Peyer's patch (tissue), 4 donors: ENCODE measurements around the gene MINDY4. TPM values are rescaled to one million over a fixed set of nuclear protein-coding genes. Genes with fewer than 3 reads are reported as not detected.

Source experiments
- DNase-seq, 3 donors: peaks; one replicate each; pipeline ENCODE4 v3.0.0-alpha.2; 2017 to 2019
- H3K27ac ChIP-seq, 4 donors: fragments of 200-600 bp; sonication (generic); one replicate each; pipeline ENCODE4 v1.5.1; 2016 to 2019
- H3K27me3 ChIP-seq, 2 donors: fragments of 200-600 bp; sonication (generic); one replicate each; pipeline ENCODE4 v1.5.1; 2019
- H3K36me3 ChIP-seq, 3 donors: fragments of 200-600 bp; sonication (generic); one replicate each; pipeline ENCODE4 v1.5.1; 2016 to 2019
- H3K4me1 ChIP-seq, 4 donors: fragments of 200-600 bp; sonication (generic); one replicate each; pipeline ENCODE4 v1.5.1; 2016 to 2019
- H3K4me3 ChIP-seq, 4 donors: fragments of 200-600 bp; sonication (generic); 1 replicate in 3 of 4; 2 replicates in 1 of 4; pipeline ENCODE4 v1.5.1; 2016 to 2019; ENCODE audit warnings: mild to moderate bottlenecking in 1 of 4
- H3K9me3 ChIP-seq, 4 donors: fragments of 200-600 bp; sonication (generic); one replicate each; pipeline ENCODE4 v1.5.1; 2016 to 2019; ENCODE audit warnings: mild to moderate bottlenecking in 1 of 4
- POLR2A ChIP-seq, 2 donors: fragments of 450-650 bp; IDR thresholded peaks; one replicate each; pipeline ENCODE4 v1.5.1; 2017; ENCODE audit warnings: antibody characterized with exemption in 2 of 2, mild to moderate bottlenecking in 2 of 2, moderate library complexity in 2 of 2
- total RNA-seq, 4 donors: library from RNA; depleted of rRNA; stranded (reverse); fragments of >200 nt; gene quantifications; one replicate each; pipeline ENCODE4 v1.1.0, GENCODE V29; 2016
- TF ChIP-seq, protein P1 (sequence below), 6 experiments: fragments of 450-650 bp in 4 of 6; fragments of 200-600 bp in 2 of 6; sonication (generic) in 1 of 6; IDR thresholded peaks; one replicate each; pipeline ENCODE4 v1.5.1; 2017 to 2019; ENCODE audit warnings: antibody characterized with exemption in 6 of 6, mild to moderate bottlenecking in 3 of 6, moderate library complexity in 1 of 6

Gene MINDY4
- total RNA-seq, 4 donors from 2014 or later: 3.9 to 19.8 (median 6.8) TPM

DNA sequence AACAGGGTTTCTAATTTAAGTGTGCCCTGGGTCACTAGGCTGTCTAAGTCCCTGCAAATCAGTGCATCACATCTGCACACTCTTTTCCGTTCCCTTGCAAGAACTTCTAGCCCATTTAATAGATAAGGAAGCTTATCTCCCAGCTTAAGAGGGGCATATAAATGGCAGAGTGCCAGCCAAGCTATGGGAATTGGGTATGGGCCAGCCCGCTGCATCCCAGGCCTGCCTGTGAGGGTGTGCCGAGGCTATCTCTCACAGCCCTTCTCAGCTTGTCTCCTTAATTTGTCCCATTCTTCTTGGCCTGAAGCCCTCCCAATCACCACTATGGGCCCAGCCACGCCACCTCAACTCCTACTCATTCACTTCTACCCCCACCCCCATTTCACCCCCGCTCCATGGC, 155.1 kb downstream of the MINDY4 start:
- H3K9me3 ChIP-seq: no peaks in the 10 kb centered on the region
- no peak overlapping the region for H3K27ac ChIP-seq
- H3K27me3 ChIP-seq: no peaks in the 10 kb centered on the region
- DNase-seq: peak in 2 of 3 donors; percentile 5 to 32
- peaks cover 0 to 3% (median 0%) of the 10 kb centered on the region in 4 donors for H3K4me1 ChIP-seq
- H3K36me3 ChIP-seq: peaks cover 0 to 19% (median 0%) of the 10 kb centered on the region in 3 donors
- no peak overlapping the region for H3K4me3 ChIP-seq
- TF ChIP-seq POLR2A (IDR thresholded peaks at IDR 0.05): no peak

DNA sequence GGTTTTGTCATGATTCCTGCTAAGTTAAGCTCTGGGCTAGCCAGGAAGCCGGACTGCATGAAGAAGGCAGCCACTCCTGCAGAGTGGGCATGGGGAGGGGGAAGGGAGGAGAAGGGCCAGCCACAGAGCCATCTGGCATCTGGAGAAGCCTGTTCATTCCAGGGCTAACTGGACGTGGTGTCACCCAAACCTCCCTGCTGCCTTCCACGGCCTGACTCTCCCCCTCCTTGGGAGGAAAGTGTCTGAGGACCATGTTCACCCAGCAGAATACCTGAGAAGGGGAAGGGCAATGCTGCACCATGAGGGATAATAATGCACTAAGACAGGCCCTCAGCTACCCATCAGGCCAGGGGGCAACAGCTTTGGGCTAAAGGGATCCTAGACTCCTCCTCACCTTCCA, 155.8 kb downstream of the MINDY4 start:
- H3K36me3 ChIP-seq: peaks cover 0 to 19% (median 0%) of the 10 kb centered on the region in 3 donors
- H3K9me3 ChIP-seq: no peaks in the 10 kb centered on the region
- no peak for TF ChIP-seq POLR2A (IDR thresholded peaks at IDR 0.05)
- TF ChIP-seq, protein P1, sequence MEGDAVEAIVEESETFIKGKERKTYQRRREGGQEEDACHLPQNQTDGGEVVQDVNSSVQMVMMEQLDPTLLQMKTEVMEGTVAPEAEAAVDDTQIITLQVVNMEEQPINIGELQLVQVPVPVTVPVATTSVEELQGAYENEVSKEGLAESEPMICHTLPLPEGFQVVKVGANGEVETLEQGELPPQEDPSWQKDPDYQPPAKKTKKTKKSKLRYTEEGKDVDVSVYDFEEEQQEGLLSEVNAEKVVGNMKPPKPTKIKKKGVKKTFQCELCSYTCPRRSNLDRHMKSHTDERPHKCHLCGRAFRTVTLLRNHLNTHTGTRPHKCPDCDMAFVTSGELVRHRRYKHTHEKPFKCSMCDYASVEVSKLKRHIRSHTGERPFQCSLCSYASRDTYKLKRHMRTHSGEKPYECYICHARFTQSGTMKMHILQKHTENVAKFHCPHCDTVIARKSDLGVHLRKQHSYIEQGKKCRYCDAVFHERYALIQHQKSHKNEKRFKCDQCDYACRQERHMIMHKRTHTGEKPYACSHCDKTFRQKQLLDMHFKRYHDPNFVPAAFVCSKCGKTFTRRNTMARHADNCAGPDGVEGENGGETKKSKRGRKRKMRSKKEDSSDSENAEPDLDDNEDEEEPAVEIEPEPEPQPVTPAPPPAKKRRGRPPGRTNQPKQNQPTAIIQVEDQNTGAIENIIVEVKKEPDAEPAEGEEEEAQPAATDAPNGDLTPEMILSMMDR (IDR thresholded peaks at IDR 0.05): no peak
- H3K27me3 ChIP-seq: no peaks in the 10 kb centered on the region
- no peaks in the 10 kb centered on the region for H3K4me1 ChIP-seq
- DNase-seq: peak in 2 of 3 donors; percentile 8 to 21
- H3K4me3 ChIP-seq: no peak overlapping the region
- H3K27ac ChIP-seq: no peak overlapping the region

GRCh38 chr7:30927559-30927958, 156.3 kb downstream of the MINDY4 start:
- no peak for TF ChIP-seq POLR2A (IDR thresholded peaks at IDR 0.05)
- TF ChIP-seq, protein P1 (IDR thresholded peaks at IDR 0.05): no peak
- no peaks in the 10 kb centered on the region for H3K27me3 ChIP-seq
- no peaks in the 10 kb centered on the region for H3K4me1 ChIP-seq
- DNase-seq: peak in 1 of 3 donors; percentile 4
- no peak overlapping the region for H3K4me3 ChIP-seq
- H3K9me3 ChIP-seq: no peaks in the 10 kb centered on the region
- no peak overlapping the region for H3K27ac ChIP-seq
- peaks cover 0 to 18% (median 0%) of the 10 kb centered on the region in 3 donors for H3K36me3 ChIP-seq

DNA sequence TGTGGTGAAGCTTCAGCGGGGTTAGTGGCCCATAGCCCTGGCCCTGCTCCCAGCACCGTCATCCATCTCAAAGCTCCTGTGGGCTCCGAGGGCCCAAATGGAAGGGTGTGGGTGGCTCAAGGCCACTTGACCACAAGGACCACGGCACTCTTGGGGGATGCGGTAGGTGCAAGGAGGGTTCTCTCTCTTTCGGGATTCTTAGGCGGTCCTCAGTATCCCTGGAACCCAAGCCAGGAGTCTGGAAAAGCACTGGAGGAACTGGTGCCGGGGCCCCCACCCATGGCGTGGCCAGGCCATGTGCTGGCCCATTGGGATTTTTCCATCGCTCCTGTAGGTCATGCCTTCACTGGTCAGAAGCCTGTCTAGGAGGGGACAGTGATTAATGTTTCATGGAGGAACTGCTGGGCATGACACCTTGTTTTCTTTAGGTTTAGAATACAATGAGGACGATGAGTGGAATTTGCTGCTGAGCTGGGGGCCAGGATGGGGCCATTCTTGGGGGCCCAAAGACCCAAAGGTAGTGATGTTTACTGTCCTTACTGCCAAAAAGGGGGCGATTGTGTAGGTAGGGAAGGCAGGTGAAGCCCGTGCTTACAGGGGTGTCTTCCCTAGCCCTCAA, 157.1 kb downstream of the MINDY4 start:
- DNase-seq: peak in 1 of 3 donors; percentile 6
- Histone ChIP-seq H3K36me3 (peaks cover 0 to 10% (median 0%) of the 10 kb centered on the region in 3 donors), H3K9me3 (no peaks in the 10 kb centered on the region), H3K27me3 (no peaks in the 10 kb centered on the region), H3K4me1 (no peaks in the 10 kb centered on the region), H3K27ac (no peak overlapping the region), H3K4me3 (no peak overlapping the region)
- TF ChIP-seq, protein P1 (IDR thresholded peaks at IDR 0.05): no peak
- TF ChIP-seq POLR2A (IDR thresholded peaks at IDR 0.05): no peak

GRCh38 chr7:30929686-30930085, 158.5 kb downstream of the MINDY4 start:
- no peak for TF ChIP-seq POLR2A (IDR thresholded peaks at IDR 0.05)
- TF ChIP-seq, protein P1 (IDR thresholded peaks at IDR 0.05): no peak
- Histone ChIP-seq H3K36me3 (peaks cover 0 to 3% (median 0%) of the 10 kb centered on the region in 3 donors), H3K27ac (no peak overlapping the region), H3K9me3 (no peaks in the 10 kb centered on the region), H3K27me3 (no peaks in the 10 kb centered on the region), H3K4me1 (no peaks in the 10 kb centered on the region), H3K4me3 (no peak overlapping the region)
- DNase-seq: peak in 1 of 3 donors; percentile 37

DNA sequence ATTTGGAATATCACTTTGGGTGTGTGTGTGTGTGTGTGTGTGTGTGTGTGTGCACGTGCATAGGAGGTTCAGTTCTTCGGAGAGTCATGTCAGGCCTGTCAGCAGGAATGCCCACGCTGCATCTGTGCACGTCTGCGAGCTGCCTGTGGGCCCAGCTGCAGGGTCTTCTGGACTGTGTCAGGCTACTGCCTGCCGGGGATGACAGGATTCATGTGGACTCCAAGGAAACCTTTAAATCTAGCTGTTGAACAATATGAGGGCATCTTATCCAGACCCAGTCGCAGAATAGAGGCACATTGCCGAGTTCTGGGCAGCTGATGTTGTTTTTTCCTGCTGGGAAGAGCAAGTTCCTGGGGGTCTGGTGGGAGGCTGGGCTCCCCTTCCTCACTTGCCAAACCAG, 159.4 kb downstream of the MINDY4 start:
- no peaks in the 10 kb centered on the region for H3K9me3 ChIP-seq
- H3K36me3 ChIP-seq: no peaks in the 10 kb centered on the region
- TF ChIP-seq POLR2A (IDR thresholded peaks at IDR 0.05): no peak
- TF ChIP-seq, protein P1 (IDR thresholded peaks at IDR 0.05): no peak
- H3K4me3 ChIP-seq: no peak overlapping the region
- no peak overlapping the region for H3K27ac ChIP-seq
- H3K4me1 ChIP-seq: no peaks in the 10 kb centered on the region
- no peaks in the 10 kb centered on the region for H3K27me3 ChIP-seq
- DNase-seq: peak in 1 of 3 donors; percentile 6
